Mucosa of gallbladder (tissue), 1 donor: Measurements from ENCODE around the gene FAM83G. TPM values are rescaled to one million over a fixed set of nuclear protein-coding genes. Genes with fewer than 3 reads are reported as not detected.

ENCODE experiments used
- DNase-seq: peaks from one replicate; pipeline ENCODE4 v3.0.0-alpha.2; 2020; ENCODE audit warnings: low spot score
- total RNA-seq: library from RNA; stranded (reverse); gene quantifications from one replicate; pipeline ENCODE4 v1.2.1, GENCODE V29; 2021
- donor health status: DM: no; HTN: no; CAD: no.

Gene FAM83G
- total RNA-seq, 1 donor from 2014 or later, result 35.0 TPM

DNA sequence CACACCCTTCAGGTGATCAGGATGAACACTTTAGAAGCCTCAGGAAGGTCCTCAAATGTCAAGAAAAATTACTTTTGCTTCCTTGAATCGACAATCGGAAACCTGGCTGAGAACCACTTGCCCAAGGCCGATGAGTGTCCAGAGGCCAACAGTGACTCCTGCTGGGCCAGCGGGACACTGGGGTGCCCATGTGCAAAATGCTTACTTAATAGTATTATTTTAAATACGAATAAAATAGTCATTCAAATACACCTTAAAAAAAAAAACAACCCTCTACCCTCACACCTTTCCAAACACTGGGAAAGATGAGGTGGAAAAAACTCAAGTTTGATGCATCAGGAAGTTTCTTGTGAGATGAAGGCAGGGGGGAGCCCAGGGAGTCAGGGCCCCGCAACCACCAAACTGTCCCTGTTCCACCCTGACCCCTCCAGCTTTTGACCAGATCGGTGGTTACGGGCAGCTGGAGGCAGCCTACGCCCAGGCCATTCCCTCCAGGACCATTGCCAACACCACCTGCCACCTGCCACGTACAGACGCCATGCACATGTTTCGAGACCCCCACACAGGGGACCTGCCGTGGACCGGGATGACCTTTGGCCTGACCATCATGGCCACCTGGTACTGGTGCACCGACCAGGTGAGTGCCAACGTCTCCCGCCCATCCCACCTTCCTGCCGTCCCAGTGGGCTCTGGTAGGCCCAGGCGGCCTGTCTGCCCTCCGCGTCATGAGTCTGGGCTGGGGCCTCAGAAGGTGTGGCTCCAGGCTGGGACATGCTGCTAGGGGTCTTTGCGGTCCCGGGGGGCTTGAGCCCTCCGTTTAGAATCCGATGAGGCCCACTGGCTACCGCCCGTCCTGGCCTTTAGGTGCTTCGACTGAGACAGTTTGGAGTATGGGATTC is 33.7 kb downstream of the FAM83G start:
- no peak for DNase-seq

DNA sequence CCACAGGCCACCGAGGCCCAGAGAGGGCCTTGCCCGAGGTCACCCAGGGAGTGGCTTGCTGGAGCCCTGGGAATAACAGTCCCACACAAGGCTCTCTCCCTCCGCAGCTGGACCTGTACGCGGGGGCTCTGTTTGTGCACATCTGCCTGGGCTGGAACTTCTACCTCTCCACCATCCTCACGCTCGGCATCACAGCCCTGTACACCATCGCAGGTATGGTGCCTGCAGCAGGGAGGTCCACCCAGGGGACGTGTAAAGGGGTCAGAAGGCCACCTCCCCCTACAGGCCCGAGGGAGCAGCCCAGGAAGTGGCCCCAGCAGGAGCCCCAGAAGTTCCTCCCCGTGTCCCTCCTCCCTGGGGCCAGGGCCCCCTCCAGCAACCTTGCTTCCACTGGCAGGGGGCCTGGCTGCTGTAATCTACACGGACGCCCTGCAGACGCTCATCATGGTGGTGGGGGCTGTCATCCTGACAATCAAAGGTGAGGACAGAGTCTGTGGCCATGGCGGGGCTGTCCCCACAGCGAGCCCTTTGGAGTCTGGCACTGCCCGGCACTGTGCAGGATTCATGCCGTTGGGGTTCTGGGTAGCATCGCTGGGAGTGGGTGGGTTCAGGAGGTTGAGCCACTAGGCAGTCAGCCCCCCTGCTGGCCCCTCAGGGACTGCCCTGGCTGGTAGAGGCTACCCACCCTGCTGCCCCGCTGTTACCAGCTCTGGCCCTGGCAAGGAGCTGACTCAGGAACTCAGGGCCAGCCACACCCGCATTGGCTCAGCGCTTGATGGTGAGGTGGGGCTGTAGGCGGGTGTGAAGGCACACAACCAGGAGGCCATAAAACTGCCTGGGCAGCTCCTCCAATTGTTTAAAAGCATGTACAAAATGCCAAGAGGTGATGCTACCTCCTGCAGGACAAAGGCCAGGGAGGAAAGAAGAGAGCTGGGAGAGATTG is 35.3 kb downstream of the FAM83G start:
- DNase-seq, result peak; percentile 82

DNA sequence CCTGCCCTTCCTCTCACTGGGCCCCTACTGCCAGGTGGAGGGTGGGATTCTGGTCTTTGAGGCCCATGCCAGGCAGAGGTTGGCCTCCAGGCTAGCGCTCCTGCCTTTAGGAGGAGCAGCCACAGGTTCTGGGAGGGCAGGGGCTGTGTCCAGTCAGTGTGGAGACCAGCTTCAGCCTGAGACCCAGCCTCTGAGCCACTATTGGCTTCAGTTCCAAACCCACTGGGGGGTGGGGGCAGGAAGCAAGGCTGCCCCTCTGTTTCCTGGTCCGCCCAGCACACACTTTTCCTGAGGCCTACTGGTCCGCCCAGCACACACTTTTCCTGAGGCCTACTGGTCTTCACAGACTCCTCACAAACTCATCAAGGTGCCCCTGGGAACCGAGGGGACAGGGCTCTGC is 36.2 kb downstream of the FAM83G start:
- no peak for DNase-seq

GRCh38 chr17:18967916-18968315 is 36.6 kb downstream of the FAM83G start:
- DNase-seq, result peak; percentile 35

DNA sequence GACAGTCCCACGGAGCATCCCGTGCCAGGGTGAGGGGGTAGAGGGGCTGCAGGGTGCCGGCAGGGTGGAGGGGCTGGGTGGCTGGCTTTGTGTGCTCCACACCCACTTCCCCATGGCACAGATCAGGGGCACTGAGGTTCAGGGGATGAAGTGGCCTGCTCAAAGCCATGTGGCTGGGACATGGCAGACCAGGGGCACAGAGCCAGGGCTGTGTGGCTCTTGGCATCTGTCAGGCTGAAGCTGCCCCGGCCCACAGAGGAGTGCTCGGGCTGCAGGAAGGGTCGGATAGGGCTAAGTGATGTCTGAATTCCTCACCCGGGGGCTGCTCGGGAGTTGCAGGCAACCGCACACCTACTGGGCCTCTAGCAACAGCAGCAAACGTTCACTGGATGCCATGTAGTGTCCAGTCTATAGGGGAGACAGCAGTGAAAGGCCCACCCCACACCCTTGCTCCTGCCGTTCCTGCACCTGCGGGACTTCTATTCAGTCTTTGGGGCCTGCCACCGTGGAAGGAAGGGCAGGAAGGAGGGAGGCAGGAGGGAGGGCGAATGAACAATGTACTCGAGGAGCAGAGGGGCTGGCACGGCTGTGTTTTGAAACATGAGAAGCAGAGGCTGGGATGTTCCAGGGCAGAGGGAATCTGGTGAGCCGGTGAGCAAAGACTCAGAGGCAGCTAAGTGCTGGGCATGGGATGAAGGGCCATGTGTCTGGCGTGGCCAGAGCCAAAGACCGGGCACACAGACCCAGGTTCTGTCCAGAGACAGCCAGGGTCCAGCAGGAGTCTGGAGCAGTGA is 37.5 kb downstream of the FAM83G start:
- no peak for DNase-seq

GRCh38 chr17:18965530-18966236 is 38.9 kb downstream of the FAM83G start:
- DNase-seq, result no peak

- no peak for DNase-seq
Observed at GRCh38 chr17:18964550-18964949, 40.0 kb downstream of the FAM83G start.

DNA sequence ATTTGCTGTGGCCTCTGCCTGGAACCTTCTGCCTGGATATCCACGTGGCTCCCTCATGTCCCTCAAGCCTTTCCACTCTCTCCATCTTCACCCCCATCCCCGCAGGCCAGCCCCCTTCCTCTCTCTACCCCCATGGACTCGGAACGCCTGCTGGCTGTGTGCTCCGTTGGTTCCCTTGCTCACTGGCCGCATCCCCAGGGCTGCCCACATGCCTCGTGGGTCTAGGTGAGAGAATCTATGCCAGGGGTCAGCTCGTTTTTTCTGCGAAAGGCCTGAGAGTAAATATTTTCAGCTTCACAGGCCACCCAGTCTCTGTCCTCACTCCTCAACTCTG is 40.6 kb downstream of the FAM83G start:
- DNase-seq, result no peak

- no peak for DNase-seq
Observed at GRCh38 chr17:18963126-18964017, 41.2 kb downstream of the FAM83G start.

DNA sequence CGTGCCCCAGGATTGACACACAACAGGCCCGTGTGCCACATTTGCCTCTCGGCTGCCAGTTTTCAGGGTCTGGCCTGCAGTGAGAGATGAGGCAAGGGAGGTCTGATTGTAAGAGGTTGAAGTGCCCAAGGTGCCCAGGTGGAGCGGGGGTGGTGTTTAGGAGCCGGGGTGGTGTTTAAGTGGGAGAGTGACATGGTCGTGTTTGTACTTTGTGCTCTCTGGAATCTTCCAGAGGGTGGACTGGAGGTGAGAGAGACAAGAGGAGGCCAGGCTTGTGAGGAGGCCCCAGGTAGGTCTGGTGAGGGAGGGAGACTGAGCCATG is 42.1 kb downstream of the FAM83G start:
- no peak for DNase-seq

GRCh38 chr17:18961634-18962493 is 42.7 kb downstream of the FAM83G start:
- DNase-seq, result no peak

- DNase-seq, result peak; percentile 81
Observed at GRCh38 chr17:18960803-18961511, 43.6 kb downstream of the FAM83G start.

GRCh38 chr17:18960241-18960665 is 44.3 kb downstream of the FAM83G start:
- DNase-seq, result no peak

GRCh38 chr17:18959845-18960240 is 44.7 kb downstream of the FAM83G start:
- DNase-seq, result no peak

- DNase-seq, result no peak
Observed at GRCh38 chr17:18959071-18959844, 45.3 kb downstream of the FAM83G start.

- no peak for DNase-seq
Observed at GRCh38 chr17:18958611-18959010, 46.0 kb downstream of the FAM83G start.

DNA sequence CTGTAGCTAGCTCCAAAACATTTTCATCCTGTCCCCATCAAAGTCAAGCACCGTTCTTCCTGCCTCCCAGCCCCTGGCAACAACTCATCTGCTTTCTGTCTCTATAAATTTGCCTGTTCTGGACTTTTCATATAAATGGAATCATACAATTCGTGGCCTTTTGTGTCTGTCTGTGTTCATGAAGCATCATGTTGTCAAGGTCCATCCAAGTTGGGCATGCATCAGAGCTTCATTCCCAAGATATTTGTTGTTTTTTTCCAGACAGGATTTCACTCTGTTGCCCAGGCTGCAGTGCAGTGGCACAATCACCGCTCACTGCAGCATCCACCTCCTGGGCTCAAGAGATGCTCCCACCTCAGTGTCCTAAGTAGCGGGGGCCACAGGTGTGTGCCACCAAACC is 46.7 kb downstream of the FAM83G start:
- no peak for DNase-seq

DNA sequence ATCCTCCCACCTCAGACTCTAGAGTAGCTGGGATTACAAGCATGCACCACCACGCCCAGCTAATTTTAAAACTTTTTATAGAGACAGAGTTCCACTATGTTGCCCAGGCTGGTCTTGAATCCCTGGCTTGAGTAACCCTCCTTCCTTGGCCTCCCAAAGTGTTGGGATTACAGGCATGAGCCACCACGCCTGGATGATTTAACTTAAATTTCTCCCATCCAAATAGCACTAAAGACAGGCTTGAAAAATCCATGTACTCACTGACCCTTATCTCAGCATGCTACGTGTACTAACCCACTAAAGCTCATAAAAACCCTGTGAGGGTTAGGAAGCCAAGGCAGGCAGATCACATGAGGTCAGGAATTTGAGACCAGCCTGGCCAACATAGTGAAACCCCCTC is 48.0 kb downstream of the FAM83G start:
- no peak for DNase-seq
